Left renal pelvis (tissue), 4 donors: ENCODE data around the gene MTM1. TPM values are rescaled to one million over a fixed set of nuclear protein-coding genes. Genes with fewer than 3 reads are reported as not detected.

Experiments
- DNase-seq, 4 donors: peaks; one replicate each; pipeline ENCODE4 v3.0.0-alpha.2; 2013; ENCODE audit warnings: low read depth in 4 of 4, low spot score in 3 of 4
- polyA plus RNA-seq, 4 donors: library from polyadenylated mRNA; unstranded; fragments of 120-200 nt; gene quantifications; one replicate each; pipeline ENCODE4 v1.2.1, GENCODE V29; 2013; ENCODE audit not compliant: insufficient read length in 4 of 4

Gene MTM1
- polyA plus RNA-seq, 4 donors, result 8.0 to 14.7 (median 12.7) TPM

DNA sequence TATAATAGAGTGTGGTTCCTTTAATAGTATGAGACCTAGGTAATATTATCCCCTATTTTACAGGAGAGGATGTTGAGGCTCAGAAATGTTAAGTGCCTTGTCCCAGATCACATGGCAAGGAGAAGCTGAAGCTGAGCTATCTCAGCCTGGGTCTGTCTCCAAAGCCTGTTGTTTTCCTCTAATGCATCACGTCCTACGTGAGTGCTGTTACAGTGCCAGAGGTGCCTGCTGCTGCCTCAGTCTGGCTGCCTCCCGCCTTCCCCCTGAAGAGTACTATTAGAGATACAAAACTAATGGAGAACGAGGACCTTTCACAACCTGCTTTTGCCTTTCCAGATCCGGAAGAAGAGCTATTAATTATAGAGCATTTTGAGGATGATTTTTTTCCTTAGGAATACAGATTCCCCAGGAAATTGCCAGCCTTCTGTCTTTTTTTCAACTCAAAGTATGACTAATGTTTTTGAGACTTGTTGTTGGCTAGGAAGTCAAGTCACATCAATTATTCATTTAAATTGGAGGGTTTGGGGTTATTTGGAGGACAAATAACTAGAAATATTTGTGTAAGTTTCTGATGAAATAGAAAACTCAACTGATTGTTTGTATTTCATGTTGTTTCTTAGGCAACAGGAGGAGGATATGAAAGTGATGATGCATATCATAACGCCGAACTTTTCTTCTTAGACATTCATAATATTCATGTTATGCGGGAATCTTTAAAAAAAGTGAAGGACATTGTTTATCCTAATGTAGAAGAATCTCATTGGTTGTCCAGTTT lies 80.9 kb downstream of the MTM1 start:
- no peak for DNase-seq

DNA sequence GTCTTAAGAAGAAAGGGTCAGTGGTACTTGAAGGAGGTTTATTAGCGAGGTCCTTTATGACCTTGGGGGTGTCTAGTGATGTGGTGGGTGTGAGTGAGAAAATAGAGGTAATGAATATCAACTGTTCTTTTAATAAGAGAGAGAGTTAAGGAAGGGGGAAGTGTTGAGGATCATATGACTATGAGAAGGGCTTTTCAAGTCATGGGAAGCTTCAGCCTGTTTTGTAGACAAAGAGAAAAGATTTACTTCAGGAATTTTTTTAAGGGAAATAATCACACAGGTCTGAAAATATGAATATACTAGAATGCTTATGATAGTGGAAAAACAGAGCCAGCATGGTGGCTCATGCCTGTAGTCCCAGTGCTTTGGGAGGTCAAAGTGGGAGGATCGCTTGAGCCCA lies 83.5 kb downstream of the MTM1 start:
- no peak for DNase-seq

DNA sequence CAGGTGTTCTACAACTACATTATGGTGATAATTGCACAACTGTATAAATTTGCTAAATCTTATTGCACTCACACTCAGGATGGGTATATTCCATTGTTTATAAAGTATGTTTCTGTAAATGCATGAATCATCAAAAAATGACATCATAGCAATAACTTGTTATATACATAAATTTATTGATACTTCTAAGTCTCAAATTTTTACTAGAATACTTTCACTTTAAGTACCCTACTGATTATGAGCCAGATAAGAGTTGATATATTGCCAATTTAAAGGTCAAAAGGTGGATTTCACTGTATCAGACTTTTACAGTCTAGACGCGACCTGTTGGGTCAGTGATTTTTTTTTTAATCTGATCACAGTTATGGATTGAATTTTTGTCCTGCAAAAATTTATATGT lies 87.4 kb downstream of the MTM1 start:
- DNase-seq, result no peak

DNA sequence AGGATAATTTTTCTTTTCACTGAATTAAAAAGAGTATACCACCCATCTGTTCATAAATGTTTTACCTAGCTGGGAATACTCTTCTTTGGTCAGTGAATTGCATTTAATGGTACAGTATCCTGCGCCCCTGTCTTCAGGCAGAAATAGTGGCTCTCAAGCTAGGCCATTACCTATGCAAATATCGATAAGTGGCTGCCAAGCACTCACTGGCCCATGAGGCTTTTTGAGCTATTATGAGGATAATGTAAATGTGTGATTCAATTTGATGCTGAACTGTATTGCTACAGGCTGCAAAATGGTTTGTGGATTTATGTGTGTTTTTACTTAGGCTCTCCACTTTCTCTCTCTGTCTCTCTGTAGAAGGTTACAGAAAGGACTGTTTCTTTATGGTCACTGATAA lies 94.7 kb downstream of the MTM1 start:
- no peak for DNase-seq

DNA sequence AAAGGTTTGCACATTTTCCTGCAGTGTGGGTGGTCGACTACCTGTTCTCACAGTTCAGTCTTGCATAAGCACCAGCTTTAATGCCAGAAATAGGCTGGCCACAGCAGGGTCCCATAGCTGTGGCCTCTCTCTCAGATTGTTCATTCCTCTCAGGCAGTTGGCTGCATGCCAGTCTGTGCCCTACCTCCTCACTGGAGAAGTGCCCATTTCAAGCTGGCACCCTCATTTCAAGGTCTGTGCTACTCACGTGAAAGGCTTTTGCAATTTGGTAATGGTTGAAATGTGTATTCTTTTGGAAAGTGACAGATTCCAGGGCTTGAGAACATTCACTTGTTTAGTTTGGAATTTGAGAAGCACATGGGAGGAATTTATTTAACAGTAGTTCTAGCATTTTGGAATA lies 95.9 kb downstream of the MTM1 start:
- no peak for DNase-seq

DNA sequence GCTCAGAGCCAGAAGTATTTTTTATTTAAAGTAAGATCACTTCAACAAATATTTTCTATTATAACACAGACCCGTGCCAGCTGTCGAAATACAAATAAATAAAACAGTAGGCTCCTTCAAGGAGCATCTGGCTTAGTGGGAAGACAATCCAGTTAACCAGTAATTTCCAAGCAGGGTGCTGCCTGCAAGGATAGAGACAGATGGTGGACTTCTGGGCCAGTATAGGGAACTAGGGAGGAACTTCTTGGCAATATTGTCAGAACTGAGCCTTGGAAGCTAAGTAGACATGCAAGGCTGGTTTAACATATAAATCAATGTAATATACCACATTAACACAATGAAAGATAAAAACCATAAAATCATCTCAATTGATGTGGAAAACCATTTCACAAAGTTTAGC lies 107.8 kb downstream of the MTM1 start:
- no peak for DNase-seq

DNA sequence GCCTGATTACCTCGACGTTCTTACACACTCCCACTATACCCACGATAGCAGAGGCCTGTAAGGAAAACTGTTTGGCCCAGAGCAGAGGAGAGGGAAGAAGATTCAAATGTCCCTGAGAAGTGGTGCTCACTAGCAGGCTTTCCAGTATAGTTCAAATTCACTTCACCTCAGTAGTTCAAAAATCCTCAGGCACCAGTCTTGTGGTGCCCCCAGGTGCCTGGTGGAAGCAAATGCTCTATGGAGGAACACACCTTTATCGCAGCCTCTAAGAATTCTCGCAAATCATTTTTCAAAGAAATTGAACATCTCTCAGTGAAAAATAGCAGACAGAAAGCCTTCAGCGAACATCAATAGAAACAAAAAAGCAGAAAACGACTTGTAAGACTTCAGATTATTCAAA lies 112.6 kb downstream of the MTM1 start:
- DNase-seq, result no peak

DNA sequence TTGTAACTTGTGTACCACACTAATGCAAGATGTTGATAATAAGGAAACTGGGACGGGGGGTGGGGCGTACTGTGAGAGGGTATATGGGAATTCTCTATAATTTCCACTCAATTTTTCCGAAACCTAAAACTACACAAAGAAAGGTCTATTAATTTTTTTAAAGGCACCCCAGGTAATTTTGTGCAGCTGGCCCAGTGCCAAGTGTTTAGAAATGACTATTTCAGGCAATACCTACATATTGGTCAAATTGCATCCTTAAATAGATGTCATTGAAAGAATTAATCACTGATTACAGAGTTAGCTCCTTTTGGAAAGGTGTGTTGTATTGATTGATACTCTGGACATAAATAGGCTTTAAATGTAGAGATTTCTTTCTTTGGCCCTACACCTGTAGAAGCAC lies 114.7 kb downstream of the MTM1 start:
- no peak for DNase-seq

DNA sequence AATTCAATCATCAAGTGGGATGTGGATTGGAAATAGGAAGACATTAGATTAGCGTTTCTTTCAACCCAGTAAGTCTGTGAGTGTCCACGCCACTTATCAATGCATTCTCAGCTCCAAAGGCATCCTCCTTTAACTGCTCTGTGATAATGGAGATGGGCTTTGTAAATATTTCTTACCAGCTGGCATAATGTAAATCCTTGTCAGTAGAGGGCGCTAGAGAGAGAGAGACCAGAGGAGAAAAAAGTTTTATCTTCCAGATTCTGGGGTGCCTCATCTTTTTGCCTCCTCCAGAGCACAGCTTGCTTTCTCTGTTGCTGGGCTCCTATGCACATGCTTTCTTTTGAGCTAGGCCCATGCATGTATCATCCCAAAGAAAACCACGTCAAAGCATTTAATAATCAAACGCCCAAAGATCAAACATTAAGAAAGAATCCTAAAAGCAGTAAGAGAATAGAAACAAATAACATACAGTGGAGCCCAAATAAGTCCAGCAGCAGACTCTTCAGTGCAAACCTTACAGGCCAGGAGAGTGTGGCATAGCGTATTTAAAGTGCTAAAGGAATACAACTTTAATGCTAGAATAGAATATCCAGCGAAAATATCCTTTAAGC lies 115.2 kb downstream of the MTM1 start:
- no peak for DNase-seq

DNA sequence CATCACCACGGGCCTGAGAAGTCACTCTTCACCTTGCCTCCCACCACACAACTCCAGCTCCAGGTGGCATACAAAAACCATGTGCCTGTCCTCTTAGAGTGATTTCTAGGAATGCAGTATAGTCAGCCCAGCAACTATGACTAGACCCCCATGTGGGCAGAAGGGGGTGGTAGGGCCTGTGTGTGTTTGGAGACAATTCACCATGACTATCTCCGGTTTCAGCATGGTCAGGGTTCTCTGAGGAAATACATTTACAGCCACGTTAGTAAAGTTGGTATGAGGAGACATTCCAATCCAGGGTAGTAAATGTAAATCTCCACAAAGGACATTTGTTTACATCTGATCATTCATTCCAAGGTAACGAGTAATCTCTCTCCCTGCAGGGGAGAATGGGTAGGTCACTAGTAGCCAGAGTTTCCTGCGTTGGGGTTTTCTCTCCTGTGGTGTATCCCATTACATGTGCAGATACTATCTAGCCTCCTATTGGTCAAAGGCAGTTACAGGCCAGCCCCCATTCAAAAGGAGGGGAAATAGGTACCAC lies 120.6 kb downstream of the MTM1 start:
- no peak for DNase-seq

DNA sequence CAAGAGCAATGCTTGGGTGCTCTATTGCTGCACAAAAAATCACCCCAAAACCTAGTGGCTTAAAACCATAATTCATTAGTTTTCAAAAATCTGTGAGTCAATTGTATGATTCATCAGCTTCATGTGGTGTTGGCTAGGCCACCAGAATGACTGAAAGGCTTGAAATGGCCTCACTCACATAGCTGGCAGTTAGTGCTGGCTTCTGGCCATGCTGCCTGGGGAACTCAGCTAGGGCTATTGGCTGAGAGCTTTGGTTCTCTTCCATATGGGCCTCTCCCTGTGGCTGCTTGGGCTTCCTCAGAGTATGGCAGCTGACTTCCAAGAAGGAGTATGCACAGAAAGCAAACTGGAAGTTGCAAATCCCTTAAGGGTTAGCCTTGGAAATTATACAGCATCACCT lies 121.7 kb downstream of the MTM1 start:
- DNase-seq, result no peak

DNA sequence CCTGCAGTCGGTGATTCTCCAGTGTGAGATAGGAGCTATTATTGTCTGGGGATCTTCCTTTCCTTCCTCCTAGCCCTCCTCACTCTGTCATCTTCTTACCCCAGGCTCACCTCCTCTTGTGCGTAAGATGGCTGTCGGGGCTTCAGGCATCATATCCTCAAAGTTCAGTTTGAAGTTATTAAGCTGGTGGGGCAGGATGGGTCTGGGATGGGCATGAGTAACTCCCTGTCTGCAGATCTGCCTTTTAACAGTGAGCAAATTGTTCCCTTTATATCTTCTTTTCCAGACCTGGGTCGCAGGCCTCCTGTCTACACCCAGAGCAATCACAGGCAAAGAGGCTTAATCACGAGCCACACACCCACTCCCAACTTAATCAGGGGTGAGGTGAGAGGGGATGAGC lies 123.9 kb downstream of the MTM1 start:
- DNase-seq, result no peak

DNA sequence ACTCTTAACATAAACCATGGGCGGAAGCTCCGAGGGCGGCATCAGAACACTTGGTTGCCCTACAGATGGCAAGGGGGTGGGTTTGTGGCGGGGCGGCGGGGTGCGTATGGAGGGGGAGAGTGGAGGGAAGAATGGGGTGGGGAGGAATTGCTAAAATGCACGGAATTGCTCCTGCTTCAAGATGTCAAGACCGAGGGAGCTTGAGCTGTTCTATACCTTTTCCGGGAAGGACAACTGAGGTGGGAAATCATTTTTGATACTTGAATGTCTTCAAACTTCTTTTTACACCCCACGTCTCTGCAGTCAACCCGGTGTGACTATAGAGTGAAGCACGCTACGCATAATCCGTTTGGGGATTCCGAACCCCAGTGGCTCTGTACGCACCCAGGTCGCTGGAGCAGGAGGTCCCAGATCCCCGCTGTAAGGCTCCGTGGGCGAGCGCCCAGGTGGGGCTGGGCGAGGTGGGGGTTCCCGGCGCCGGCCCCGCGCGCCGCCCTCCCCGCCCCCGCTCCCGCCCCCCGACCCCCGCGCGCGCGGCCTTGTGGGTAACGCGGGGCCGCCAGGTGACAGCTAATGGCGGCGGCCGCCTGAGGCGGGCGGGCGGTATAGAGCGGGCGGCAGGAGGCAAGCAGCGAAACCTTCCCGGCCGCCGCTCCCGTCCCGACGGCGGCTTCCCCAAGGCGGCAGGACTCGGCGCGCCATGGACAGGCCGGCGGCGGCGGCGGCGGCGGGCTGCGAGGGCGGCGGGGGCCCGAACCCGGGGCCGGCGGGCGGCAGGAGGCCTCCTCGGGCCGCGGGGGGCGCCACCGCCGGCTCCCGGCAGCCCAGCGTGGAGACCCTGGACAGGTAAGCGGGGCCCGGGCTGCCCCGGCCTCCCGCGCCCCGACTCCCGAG lies 124.7 kb downstream of the MTM1 start, which contains the start of gene MTMR1:
MTMR1 (plus strand) TSS at position 566 of the 894 bp plus-strand sequence; CDS start at position 701, 135 bp downstream.
- no peak for DNase-seq

DNA sequence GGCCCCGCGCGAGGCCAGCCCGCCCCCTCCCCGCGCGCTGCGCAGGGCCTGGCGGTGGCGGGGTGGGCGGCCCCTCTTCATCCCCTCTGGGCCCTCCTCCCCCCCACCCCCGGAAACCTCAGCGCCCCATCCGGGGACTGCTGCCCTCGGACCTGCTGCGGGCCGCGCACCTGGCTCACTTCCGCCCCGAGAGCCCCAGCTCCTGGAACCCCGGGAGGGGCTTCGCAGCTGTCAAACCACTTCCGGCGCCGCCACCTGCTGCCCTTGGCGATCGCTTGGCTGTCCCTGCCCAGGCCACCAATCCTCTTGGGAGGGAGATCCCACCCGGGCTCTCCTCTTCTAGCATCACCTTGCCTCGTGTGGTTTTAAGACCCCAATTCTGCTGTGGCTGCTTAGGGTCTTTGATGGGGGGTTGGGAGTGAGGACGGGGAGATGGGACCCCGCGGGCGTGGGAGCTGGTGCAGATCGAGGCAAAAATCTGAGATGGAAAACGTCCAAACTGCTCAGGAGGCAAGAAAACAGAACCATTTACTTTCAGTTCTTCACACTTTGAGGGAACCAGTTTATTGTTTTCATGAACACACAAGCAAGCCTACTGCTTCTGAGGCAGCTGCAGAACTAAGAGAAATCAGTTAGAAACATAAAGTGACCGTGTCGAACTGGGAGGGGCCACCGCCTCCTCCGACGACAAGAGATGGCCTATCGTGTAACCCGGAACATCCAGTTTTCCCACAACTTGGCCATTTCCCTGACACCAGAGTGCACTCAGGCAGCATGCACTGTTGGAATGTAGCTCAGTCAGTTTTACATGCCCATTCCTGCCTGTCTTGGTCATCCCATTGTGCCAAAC lies 125.5 kb downstream of the MTM1 start:
- DNase-seq, result no peak

DNA sequence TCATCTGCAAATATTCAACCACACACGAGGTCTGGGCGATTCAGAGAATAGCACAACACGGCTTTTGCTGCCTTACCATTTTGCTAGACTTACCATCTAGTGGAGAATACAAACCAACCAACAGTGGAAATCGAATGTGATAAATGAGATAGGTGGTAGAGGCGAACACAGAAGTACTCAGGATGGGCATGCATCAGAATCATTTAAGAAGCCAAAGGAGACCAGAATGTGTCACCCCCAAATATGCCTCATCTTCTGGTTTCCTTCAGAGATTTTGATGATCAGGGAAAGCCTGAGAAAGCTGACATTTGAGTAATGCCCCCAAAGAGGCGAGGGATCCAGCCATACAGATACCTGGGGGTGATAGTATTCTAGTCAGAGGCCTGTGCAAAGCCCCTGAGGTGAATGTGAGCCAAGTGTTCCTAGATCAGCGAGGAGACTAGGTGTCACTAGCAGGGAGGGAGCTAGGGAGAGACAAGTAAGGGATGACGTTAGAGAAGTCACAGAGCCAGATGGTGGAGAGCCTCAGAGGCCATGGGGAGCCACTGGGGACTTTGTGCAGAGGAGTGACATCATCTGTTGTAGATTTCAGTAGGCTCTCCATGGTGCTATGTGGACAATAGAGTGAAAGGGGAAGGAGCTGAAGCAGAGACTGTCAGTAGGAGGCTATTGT lies 126.5 kb downstream of the MTM1 start:
- no peak for DNase-seq

DNA sequence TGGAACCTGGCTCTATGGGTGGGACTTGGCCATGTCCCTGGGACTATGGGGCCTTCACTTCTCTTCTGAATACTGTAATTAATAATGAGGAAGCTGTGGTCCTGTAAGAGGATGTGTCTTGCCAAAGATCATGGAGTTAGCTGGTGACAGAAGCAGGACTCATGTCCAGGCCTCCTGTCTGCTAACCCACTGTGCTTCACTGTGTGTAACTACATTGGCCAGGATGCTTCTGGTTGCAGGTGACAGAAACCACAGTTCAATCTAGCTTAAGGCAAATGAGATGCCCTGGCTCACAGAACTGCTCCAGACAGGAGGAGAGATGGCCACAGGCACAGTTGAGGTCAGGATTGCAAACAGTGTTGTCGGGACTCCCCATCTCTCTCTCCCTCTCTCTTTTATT lies 127.9 kb downstream of the MTM1 start:
- no peak for DNase-seq

DNA sequence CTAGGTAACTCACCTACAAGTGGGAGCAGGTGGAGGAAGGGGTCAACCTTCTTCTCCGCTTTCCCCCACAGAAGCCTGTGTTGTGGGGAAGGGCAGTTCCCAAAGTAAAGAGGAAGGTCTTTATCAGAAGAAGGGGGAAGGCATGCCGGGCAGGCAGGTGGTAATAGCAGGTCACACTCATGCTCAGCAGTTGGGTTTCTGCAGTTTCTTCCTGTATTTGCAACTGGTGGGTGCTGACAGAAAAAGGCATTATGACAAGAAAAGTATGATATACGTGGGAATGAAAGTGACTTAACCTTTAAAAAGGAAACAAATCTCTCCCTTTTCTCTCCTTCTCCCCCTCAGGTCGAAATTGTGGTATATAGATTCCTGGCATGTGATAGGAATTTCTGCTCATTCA lies 128.4 kb downstream of the MTM1 start:
- no peak for DNase-seq

DNA sequence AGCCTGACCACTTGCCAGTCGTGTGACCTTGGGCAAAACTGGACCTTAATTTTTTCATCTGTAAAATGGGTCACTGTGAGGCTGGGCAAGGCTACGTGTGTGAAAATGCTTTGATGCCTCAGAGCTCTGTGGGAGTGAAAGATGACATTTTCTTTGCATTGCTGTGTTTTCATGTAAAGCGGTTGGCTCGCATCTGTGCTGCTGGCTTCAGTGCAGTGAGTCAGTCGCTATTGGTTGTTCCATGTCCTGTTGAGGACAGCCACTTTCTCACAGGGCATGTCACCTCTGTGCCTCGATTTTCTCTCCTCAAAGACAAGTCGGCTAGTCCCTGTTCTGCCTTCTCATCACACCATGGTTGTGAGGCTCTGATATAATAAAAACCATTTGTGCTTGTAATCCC lies 129.2 kb downstream of the MTM1 start:
- no peak for DNase-seq

DNA sequence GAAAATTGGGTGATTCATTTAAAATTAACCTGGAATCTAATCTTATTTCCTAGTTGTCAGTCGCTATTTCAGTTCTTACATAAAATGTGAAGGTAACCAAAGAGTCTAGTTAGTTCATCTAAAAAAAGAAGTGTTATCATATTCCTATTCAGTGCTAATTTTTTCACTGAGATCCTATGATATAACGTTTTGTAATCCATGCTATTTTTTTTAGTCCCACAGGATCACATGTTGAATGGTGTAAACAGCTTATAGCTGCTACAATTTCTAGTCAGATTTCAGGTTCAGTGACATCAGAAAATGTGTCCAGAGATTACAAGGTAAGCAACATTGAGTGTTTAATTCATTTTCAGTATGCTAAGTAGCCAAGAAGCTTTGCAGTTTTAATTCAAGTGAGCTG lies 130.6 kb downstream of the MTM1 start:
- DNase-seq, result no peak

DNA sequence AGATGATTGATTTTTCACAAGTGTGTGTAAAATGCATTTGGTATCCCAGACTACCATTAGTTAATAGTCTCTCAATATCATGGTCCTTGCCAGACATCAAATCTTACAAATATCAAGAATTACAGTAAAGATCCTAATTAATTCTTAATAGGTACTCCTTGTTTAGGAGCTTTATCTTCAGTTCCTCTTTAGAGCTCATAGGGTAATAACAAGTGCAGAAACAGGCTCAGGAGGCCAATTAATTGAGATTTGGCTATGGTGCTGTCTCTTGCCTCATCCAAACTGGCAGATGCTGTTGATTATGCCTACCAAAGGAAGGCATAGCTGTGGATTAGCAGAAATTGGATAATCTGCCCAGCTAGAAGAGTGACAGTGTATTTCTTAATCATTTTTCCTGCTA lies 131.7 kb downstream of the MTM1 start:
- DNase-seq, result no peak
